VCaP (cell line): ENCODE data around the gene ZBTB20.

Experiments used
- H3K27ac ChIP-seq: fragments of 450-650 bp; 2 replicates; pipeline ENCODE4 v1.5.1; 2017
- TF ChIP-seq, protein P1 (sequence below): fragments of 450-650 bp; conservative IDR thresholded peaks from 2 replicates; pipeline ENCODE4 v1.5.1; 2017; ENCODE audit warnings: mild to moderate bottlenecking, moderate library complexity

ZBTB20 gene

DNA sequence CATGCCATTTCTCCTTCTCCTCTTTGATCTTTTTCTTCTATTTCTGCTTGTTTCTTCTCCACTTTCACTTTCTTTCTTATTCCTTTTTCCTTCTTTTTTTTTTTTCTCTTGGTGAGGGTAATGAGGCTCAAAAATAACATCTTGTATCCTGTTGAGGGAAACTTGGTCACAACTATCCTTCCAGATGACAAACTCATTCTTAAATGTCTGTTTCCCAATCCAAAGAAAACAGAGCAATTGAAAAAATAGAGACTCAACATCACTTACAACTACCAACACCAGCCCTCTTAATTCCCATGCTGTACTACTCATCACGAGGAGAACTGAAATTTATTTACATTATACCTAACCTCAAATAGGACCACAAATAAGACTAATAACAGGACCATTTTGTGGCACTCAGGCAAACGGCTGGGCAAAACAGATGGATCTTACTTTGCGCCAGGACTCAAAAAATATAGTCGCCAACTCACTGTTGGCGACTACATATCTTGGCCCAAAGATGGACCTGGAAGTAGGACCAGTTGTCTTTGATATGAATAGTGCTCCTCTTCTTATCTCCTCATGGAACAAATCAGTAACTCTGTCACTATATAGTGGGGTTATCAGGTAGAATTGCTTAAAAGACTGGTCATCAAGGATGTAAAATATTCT is 343.9 kb downstream of the ZBTB20 start:
- TF ChIP-seq, protein P1, sequence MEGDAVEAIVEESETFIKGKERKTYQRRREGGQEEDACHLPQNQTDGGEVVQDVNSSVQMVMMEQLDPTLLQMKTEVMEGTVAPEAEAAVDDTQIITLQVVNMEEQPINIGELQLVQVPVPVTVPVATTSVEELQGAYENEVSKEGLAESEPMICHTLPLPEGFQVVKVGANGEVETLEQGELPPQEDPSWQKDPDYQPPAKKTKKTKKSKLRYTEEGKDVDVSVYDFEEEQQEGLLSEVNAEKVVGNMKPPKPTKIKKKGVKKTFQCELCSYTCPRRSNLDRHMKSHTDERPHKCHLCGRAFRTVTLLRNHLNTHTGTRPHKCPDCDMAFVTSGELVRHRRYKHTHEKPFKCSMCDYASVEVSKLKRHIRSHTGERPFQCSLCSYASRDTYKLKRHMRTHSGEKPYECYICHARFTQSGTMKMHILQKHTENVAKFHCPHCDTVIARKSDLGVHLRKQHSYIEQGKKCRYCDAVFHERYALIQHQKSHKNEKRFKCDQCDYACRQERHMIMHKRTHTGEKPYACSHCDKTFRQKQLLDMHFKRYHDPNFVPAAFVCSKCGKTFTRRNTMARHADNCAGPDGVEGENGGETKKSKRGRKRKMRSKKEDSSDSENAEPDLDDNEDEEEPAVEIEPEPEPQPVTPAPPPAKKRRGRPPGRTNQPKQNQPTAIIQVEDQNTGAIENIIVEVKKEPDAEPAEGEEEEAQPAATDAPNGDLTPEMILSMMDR, result no peak
- H3K27ac ChIP-seq, result no peak overlapping the region

DNA sequence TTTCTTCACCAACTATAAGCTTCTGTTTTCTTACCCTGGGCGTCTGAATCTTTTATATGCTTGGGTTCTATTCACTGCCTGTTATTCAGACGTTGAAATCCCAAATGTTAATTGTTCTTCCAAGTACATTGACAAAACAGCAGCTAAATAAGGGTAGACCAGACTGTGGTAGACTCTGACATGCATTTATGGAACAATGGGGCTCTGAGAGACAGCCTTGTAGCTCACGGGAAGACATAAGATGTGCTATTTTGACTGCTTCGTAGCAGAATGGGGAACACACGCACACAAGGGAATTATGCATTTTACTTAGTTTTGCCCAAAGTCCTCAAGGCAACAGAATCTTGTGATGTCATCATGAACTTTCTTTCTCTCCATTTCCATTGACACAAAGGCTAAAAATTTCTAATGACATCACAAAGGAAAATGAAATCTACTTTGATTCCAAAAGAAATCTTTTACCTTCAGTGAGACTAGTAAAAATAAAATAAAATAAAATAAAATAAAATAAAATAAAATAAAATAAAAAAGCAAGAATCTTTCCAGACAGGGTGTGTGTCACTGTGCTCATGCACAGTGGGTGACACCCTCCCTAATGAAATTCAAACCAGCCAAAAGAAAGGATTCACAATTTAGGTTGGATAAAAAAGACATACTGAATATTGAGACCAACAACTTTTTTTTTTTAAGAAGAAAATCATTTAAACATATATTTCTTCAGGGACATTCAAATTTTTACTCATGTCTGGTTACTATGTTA is 346.6 kb downstream of the ZBTB20 start:
- TF ChIP-seq, protein P1, result no peak
- no peak overlapping the region for H3K27ac ChIP-seq

DNA sequence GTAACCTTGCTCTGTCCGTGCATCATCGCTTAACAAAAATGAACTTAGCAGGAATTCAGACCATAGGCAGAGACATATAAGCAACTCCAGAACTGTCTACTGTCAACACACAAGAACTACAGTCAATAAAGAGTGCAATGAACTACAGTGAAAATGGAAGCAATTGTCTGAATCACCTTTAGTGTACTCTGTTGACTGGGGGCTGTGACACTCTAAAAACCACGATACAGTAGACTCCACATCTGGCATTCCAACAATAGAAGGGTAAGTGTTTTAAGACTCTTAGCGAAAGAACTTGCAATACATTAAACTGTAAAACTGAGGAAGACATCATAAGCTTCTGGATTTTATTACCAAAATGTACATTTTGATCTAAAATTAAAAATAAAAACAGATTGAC is 347.3 kb downstream of the ZBTB20 start:
- TF ChIP-seq, protein P1, result no peak
- H3K27ac ChIP-seq, result no peak overlapping the region

DNA sequence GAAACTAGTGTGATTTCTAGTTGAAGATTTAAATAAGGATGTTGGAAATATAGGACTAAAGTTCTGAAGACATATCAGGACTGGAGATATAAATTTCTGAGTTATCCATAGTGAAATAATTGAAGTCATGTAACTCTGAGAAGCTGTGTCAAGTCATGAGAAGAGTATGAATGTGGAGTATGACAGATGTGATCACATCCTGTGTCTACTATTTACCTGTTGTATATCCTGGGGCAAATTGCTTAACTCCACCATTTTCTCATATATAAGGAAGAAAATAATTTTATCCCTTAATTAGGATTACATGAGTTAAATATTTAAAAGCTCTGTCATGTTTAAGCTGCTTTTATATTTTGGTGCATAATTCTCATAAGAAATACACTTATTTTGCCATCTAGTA is 350.3 kb downstream of the ZBTB20 start:
- no peak overlapping the region for H3K27ac ChIP-seq
- TF ChIP-seq, protein P1, result no peak

DNA sequence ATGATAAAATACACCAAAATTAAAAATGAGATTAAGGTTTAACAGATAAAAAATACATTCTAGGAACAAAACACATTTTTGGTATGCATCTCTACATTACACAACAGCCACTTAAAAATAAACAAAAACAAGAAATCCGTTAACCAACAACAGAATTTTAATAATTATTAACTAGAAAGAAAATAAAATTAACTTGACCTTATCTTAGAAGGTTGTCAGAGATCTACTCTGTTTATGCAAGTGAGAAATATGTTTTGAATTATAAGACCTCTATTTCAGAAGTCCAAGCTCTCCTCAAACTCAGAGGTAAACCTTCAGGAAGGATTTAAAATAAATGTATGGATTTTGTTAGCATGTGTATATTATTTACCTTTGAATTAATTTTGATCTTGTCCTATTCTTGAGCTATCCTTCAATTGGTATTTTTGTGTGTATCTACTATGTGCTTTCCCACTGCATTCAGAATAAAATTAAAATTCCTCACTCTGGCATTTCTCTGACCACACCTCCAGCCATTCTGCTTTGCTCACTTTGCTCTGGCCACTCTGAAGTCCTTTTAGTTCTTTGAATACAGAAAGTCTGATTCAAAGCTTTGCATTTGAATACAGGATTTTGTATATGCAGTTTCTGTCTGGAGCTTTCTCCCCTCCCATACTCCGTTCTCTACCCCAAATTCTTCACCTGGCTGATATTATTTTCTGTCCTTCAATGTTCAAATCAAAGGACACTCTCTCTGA is 352.0 kb downstream of the ZBTB20 start:
- H3K27ac ChIP-seq, result no peak overlapping the region
- TF ChIP-seq, protein P1, result no peak

DNA sequence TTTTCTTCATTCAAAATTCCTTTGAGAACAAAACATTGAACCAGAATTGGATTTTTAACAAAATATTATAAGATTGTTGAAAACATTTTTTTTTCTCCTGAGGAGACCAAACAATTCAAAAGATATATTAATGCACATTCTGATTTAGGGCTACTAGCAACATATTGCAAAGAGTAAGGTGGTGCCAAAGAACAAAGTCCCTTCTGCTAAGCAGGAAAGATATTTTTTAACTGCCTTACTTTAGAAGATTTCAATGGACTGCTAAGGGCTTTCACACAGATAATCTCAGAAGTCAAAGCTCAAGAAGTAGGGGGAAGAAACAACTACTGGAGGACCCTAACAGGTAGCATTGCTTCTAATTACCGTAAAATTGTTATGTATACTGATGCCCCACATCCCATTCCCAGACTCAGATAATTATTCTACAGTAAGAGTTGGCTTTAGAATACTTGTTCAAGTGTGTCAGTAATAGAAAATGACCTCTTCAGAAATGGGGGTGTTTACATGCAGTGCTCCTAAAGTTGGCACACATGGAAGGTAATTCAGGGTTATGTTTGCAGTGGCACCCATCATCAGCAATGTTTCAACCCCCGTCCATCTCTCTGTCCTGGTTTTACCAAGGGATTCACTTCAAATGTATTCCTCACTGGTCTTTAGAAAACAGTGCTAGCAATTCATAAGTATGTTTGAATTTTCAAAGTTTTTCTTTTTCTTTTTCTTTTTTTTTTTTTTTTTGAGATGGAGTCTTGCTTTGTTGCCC is 354.7 kb downstream of the ZBTB20 start:
- no peak overlapping the region for H3K27ac ChIP-seq
- TF ChIP-seq, protein P1, result no peak
